NCI-H187 (cell line): ENCODE data around the gene FGD3.
"Not testable (repeated sequence)": the region's sequence is repeated elsewhere in the genome, so short reads cannot be mapped to it uniquely, and the experiment has no call there.

Source experiments
- DNase-seq, 2 experiments: peaks; one replicate each; lab custom pipeline; 2025; lab: John Stamatoyannopoulos, UW

Gene FGD3, protein sequence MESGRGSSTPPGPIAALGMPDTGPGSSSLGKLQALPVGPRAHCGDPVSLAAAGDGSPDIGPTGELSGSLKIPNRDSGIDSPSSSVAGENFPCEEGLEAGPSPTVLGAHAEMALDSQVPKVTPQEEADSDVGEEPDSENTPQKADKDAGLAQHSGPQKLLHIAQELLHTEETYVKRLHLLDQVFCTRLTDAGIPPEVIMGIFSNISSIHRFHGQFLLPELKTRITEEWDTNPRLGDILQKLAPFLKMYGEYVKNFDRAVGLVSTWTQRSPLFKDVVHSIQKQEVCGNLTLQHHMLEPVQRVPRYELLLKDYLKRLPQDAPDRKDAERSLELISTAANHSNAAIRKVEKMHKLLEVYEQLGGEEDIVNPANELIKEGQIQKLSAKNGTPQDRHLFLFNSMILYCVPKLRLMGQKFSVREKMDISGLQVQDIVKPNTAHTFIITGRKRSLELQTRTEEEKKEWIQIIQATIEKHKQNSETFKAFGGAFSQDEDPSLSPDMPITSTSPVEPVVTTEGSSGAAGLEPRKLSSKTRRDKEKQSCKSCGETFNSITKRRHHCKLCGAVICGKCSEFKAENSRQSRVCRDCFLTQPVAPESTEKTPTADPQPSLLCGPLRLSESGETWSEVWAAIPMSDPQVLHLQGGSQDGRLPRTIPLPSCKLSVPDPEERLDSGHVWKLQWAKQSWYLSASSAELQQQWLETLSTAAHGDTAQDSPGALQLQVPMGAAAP

DNA sequence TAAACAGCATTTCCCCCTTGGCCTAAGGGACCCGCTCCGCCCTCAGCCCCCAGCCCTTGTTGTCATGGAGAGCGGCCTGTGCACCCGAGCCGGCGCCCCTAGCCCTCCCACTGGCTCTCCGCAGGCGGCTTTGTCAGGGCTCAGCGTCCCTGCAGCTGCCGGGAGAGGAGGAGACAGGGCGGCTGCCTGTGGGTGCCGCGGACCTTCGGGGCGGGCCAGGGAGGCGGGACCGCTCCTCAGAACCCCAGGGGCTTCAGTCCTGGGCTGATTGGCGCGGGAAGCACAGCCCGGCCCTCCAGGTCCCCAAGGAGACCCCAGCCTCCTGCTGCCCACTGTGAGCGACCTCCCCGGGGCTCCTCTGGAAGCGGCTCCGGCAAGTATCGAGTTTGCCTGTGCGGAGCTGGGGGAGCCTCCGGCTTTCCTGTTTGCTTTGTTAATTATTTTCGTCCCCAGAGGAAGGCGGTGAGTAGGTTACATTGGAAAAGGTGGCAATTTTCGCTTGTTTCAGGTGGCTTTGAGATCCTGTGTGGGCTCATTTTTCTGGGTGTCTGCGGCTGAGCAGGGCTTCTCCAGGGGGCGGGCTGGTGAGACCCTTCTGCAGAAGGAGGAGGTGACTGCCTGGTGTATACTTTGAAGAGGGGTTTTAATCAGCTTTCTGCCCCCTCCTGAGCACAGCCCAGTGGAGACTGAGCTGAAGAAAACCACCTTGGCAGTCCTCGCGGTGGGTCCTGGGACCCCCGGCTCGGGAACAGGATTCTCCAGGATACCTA lies at the start of gene FGD3:
TSS of gene FGD3 (plus strand) at position 256 of the 770 bp plus-strand sequence. CDS start 28,734 bp downstream, outside the sequence.
- peak in 1 of 2 experiments; percentile 4 for DNase-seq

DNA sequence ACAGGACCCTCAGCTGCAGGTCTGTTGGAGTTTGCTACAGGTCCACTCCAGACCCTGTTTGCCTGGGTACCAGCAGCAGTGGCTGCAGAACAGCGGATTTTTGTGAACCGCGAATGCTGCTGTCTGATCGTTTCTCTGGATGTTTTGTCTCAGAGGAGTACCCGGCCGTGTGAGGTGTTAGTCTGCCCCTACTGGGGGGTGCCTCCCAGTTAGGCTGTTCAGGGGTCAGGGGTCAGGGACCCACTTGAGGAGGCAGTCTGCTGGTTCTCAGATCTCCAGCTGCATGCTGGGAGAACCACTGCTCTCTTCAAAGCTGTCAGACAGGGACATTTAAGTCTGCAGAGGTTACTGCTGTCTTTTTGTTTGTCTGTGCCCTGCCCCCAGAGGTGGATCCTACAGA lies 42.2 kb upstream of the FGD3 start:
- DNase-seq, result not testable (repeated sequence)

DNA sequence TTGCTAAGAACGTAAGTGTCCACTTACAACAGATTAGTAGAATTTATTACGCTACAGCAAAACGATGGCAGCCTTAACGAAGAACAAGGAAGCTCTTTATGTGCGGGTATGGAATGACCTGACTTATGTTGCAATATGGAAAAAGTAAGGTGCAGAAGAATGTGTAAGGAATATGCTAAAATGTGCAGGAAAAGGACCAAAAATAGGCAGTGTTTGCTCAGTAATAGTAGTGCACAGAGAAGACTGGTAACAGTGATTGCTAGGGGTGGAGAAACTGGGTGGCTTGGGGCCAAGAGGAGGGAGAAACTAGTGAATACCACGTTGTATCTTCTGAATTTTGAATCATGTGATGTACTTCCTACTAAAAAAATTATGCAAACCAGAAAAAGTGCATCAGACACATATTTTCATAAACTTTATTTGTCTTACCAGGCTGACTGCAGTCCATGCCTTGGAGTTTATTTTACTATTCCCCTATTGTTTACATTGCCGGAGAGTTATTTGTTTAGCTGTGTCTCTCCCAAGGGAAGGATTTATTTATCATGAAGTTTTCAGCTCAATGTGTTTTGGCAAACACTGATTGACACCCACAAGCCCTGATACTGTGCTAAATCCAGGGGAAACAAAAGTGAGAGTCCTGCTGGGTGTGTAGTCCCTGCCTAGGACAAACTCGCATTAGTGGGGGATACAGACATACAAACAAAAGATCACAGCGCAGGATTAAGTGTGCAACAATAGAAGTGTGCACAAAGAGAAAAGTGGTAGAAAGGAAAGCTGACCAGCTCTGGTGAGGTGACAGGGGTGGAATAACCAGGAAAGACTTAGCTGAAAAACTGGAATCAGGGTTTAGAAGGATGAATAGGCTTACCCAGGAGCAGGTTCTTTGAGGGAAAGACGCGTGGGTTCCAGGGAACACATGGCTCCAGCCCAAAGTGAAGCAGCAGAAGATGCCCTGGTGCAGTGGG lies 35.5 kb upstream of the FGD3 start:
- no peak for DNase-seq

DNA sequence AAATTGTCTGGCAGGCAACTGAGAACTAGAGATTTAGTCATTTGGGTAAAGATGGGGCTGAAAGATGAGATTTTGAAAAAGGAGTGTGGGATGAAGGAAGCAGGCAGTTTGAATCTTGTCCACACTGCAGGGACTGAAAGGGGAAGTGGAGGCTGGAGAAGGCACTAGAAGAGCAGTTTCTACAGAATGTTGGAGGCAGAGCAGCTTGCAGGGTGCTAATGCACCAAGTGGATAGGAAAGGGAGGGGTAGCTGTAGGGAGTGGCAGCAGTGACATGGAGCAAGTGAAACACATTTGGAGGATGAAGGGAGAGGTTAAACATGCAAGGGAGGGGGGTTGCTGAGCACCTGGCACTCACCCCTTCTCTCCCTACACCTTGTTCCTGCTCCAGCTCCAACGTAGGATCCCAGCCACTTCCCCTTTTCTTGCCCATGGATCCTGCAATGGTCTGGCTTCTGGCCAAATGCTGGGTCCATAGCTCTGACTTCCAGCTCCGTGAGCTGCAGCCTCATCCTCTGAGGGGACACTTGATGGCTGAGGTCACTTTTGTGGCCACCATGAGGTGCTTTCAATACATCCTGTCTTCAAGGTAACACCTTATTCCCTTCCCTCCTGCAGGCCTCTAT lies 30.0 kb upstream of the FGD3 start:
- DNase-seq, result no peak

DNA sequence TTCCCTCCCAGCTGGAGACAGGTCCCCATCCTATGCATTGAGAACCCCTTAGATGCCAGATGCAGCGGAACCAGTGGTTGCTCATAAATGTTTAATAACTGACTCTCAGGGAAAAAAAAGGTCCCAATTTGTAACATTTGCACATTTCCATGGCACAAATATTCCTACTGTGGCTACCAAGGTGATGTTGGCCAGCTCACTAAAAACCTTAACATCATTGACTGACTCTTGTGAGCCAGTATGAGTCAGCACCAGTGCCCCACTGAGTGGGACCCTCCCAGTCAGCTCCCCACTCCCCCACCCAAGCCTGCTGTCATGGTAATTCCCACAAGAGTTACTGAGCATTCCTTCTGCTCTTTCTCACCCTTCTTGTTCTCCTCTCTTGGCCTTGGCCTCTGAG lies 26.9 kb upstream of the FGD3 start:
- no peak for DNase-seq

DNA sequence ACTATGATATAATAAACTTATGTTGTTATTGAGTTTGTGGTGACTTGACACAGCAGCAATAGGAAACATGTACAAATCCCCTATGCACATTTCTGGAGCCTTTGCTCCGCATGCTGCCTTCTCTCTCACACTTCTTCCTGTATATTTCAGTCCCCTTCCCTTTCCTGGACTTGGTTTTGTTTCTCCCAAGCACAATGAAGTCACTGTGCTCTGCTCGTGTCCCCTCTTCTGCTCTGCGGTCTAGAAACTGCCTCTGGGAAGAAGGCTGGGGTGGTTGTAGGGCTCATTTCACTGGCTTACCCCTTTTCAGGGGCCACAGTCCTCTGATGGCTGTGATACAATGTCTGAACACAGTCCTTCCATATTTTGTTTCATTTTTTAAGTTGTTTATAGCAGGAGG lies 15.7 kb upstream of the FGD3 start:
- DNase-seq, result no peak

DNA sequence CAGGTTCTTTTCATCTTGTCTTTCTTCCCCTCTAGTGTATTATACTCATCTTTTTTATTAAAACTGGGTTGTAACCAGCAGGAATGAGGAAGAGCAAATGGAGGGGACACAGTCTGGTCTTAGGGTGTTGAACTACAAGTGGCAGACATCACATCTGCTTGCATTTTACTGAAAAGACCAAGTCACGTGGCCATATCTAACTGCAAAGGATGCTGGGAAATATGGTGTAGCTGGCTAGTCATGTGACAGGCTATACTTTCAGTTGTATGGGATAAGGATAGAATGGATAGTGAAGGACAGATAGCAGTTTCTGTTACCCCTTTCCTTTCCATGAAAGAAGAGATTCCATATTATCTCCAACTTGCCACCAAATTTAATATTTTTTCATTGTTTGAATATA lies 13.0 kb upstream of the FGD3 start:
- DNase-seq, result no peak

DNA sequence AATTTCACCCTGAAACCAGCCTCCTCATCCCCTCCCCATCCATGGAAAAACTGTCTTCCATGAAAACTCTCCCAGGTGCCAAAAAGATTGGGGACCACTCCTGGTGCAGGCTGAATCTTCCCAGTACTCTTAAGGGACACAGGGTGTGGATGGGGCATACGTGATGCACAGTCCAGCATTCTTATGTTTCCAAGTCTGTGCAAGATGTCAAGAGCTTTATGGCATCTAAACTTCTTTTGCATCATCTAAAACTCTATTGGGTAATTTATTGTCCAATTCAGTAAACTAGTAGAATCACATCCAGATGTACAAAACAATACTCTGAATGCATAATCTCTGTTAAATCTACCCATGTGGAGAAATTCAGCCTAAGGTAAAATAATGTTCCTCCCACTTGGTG lies 9.3 kb upstream of the FGD3 start:
- DNase-seq, result no peak

DNA sequence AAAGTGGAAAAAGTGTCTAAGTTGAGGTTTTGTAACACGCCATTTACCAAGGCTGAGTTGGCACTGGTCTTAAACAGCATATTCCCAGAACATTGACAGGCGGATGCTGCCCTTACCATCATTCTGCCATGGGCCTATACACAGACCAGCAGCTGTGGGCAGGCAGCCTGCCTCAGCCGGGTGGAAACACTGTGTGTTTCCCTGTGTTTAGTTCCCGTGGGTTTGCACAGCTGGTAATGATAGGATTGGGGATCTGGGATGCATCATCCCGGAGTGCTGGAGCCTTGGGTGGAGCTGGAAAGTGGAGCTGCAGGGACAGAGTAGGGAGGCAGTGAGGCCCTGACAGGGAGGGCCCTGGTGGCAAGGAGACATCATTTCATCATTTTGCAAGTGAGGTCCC lies 5.5 kb upstream of the FGD3 start:
- DNase-seq, result no peak

DNA sequence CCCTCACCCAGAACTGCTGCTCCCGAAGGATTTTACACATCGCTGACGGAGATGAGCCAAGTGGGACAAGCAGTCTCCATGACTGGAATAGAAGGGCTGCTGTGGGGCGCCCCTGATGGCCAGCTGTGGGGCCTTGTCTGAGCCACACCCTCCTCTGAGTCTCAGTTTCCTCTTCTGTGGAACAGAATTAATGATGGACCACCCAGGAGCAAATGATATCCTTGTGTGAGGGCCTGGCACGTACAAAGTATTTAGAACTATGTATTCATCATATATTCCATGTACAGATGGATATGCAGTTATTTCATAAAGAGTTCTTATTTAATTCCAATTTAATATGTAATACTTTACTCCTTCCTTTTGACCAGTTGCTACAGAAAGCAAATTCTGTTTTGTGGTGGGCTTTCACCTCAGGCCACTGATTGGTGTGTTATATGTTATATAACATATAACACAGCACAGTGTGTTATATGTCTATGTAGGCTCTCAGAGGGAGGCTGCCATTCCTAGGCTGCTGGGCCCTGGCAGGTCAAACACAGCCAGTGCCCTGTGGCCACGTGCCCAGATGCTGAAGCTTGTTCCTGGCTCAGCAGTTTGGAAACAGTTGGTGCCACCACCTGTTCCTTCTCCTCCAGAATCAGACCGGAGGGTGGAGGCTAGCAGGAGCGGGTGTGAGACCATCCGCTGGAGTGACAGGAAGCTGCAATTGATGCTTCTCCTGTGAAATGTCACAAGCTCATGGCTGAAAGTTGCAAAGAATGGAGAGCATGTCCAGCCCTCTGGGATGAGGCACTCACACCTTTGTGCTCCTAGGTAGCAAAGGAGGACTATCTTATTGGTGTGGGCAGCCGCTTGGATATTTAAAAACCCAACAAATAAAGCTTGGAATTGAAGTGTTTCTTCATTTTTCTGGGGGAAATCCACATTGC lies 4.4 kb upstream of the FGD3 start:
- DNase-seq, result no peak

DNA sequence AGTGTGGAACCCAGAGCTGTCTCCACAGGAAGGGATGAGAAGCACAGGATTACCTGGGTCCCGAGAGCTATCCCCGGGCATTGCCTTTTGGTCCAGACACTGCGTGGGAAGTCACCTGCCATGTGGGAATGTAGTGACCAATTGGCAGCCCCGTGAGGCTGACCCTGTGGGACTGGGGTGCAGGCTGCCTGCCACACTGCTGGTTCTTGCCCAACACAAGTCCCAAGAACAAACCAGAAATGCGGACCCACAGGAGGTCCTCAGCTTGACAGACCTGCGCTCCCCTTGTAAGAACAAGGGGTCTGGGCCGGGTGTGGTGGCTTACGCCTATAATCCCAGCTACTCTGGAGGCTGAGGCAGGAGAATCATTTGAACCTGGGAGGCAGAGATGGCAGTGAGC lies 2.4 kb upstream of the FGD3 start:
- DNase-seq, result no peak

DNA sequence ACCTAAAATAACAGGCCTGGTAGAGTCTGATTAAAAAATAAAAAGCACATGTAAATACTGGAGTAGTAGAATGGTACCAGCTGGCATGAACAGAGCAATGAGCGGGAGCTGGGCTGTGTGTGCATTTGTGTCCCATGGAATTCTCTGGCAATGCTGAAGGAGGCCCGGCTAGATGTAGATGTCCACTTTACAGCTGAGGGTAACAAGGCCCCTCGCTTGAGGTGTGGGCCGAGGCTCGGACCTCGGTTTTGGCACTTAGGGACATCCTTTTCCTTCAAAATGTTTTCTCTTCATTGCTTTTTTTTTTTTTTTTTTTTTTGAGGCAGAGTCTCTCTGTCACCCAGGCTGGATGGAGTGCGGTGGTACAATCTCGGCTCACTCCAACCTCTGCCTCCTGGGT lies 1.5 kb upstream of the FGD3 start:
- DNase-seq, result no peak

DNA sequence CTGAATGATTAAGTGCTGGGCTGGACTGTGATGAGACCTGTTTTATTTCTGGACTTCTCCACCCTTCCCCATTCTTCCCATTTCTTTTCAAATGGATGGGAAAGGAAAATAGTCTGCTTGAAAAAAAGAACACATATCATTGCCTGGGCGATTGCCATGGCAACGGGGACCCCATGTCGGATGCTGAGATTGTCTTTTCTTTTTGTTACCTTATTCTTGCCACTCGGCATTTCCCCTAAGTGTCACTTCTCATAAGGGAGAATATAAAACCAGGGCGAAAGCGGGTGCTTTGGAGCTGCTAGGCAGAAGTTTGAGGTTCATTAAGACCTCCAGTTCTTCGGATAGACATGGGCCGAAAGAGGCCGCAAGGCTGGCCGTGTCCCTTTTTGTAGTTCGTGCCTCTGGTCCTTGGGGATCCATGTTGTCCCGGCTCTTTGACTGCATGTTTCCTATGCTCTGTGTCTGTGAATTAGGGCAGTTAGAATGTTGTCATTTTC lies 763 bp downstream of the FGD3 start:
- DNase-seq, result no peak

DNA sequence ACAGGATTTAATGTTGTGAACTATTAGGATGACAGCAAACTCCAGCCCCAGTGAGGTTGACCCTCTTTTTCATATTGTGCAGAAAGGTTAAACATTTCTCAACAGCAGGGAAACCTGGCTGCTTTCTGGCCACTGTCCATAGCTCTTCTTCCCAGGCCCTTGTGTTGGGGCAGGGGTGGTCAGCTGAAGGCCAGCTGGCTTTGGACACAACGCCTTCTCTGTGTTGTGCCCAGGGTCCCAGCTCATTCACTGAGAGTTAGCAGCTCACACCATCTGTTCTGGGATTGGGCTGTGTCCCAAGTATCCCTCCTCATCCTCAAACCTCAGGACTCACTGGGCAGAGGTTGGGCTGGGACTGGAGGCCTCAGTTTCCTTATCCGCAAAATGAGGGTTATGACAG lies 1.3 kb downstream of the FGD3 start:
- DNase-seq, result no peak

DNA sequence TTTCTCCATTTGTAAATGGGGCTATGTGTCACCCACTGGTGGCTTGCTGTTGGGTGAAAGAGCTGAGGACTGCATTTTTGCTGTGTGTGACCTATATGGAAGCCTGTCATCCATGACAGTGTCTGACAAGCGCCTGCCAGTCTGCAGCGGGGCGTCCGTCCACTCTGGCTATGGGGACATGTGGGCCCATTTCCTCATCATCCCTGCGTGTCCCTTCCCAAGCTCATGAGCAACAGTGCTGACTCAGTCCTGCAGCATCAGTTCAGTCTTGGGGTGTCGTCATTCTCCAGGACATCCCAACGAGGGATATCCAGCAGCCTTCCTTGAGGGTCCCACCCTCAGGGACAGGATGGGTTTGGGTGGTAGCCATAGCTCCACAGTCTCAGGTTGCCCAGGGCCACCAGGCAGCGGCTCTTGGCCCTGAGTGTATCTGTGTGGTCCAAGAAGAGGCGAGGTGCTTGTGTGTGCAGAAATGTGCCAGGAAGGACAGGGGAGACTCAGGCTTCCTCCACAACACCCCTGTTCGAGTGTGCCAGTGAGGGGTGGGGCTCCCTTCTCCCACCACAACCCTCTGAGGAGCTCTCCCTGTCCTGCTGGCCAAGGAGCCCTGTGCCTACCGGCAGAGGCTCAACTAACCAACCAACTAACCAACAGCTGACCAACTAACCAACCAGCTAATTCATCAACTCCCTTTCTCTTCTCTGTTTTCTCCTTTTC lies 2.1 kb downstream of the FGD3 start:
- DNase-seq, result no peak

DNA sequence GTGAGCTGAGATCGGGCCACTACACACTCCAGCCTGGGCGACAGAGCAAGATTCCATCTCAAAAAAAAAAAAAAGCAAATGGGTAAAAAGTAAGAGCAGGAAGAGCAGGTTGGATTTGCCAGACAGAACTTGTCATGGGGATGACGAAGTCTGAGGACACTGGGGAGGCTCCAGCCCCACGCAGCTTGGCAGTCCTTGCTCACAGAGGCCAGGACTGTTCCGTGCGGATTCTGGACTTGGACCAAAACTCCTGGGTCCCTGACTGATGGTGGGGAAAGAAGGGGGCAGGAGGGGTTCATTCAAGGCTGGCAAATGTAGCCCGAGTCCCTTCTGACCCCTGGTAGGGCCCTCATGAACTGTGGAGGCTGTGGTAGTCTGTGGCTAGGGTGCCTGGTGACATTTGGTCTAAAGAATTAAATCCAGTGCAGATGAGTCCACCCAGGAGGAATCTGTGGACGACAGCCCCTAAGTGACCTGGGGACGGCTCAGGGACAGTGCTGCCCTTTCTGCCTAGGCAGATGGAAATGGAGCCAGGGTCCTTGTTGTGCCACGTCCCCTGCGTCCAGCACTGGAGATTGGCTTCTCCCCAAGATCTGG lies 3.1 kb downstream of the FGD3 start:
- DNase-seq, result no peak

DNA sequence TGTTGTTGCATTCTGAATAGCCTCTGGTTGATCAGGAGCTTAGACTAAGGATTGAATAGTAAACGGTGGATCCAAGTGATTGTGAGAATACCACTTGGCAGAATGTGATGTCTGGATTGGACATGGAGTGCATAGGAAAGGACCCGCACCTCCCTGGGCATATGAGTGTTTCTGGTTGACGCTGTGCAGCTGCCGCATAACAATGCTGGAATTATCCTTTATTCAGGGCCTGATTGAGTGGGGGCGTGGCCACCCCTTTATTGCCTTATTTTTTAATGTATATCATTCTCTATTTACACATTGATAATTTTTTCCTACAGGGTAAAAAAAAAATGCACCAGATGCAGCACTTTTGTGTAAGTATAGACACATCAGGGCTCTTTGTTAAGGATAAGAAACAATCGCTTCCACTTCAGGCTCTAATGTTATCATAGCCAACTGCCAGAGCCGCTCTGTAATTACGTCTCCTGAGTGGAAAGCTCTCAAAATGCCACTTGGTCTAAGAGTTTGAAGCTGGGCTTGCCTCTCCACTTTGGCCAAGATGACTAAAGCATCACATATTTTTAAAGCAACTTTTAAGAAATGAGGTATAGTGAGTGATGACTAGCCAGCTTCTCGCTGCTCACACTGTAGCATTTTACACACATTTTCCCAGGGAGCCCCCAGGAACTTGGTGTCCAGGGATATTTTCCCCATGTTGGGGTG lies 5.7 kb downstream of the FGD3 start:
- DNase-seq, result peak; percentile 84 to 85
